Measurements from ENCODE around the gene MAP7. TPM values are rescaled to one million over a fixed set of nuclear protein-coding genes. Genes with fewer than 3 reads are reported as not detected.

MAP7 gene
- total and polyA plus RNA-seq, 2 donors (not counting 3 experiments of a cell fraction or from before 2014, with no cell fraction given), result 0.07 to 0.42 TPM

- no TSS peak for BruUV-seq (replicated peaks)
- Histone ChIP-seq H3K9me3 (replicated peaks; ENCODE audit: control insufficient read depth, insufficient read depth, low read length) (no peaks in the 10 kb centered on the region), H2AFZ (ENCODE audit: low read depth, low read length) (no peak overlapping the region), H3K27me3 (ENCODE audit: control insufficient read depth in 2 of 2, insufficient read depth in 2 of 2, low read length in 2 of 2) (peaks cover 8 to 11% of the 10 kb centered on the region in 2 experiments), H3K9me1 (replicated peaks; ENCODE audit: control insufficient read depth, extremely low read depth, insufficient read depth, low read length) (no peaks in the 10 kb centered on the region), H3K36me3 (ENCODE audit: control insufficient read depth in 2 of 2, extremely low read depth in 1 of 2, insufficient read depth in 2 of 2, low read length in 2 of 2) (no peaks in the 10 kb centered on the region), H3K4me1 (ENCODE audit: control insufficient read depth, extremely low read depth, insufficient read depth, low read length) (no peaks in the 10 kb centered on the region), H3K79me2 (ENCODE audit: control insufficient read depth, insufficient read depth, low read length) (no peaks in the 10 kb centered on the region), H3K27ac (ENCODE audit: insufficient read depth, low read depth, low read length) (no peak overlapping the region), H3K4me3 (replicated peaks in 1 of 3; ENCODE audit: insufficient read depth in 1 of 3, low read depth in 1 of 3, low read length in 3 of 3) (no peak overlapping the region), H4K20me1 (replicated peaks; ENCODE audit: control insufficient read depth, extremely low read depth, insufficient read depth, low read length) (no peaks in the 10 kb centered on the region), H3K4me2 (ENCODE audit: insufficient read depth, low read length) (no peak overlapping the region), H3K9ac (replicated peaks; ENCODE audit: extremely low read depth, insufficient read depth, low read length) (no peak overlapping the region)
- POLR2A ChIA-PET, result no interaction called here
- DNase-seq (ENCODE audit: low read depth, low spot score) (no peak), FAIRE-seq (no peak)
- dilution Hi-C loops (cut with MboI; ENCODE audit: extremely low pct_ligation_motif_present, low sequenced_read_pairs) (no loop called here), intact Hi-C loops (cut with micrococcal nuclease) (no loop called here)
- CTCF ChIA-PET, result no interaction called here
- TF ChIP-seq GATA2 (IDR thresholded peaks at IDR 0.05; ENCODE audit: insufficient read depth, insufficient read length, low read depth, low read length) (no peak), FOS (IDR thresholded peaks at IDR 0.05; ENCODE audit: borderline replicate concordance, insufficient read depth, low read length) (no peak), EZH2 (IDR thresholded peaks at IDR 0.05; ENCODE audit: borderline replicate concordance, low read depth, low read length, severe bottlenecking) (no peak), JUN (IDR thresholded peaks at IDR 0.05; ENCODE audit: borderline replicate concordance, insufficient read depth, insufficient read length, low read depth) (no peak), POLR2AphosphoS5 (IDR thresholded peaks at IDR 0.05; ENCODE audit: insufficient read depth, low read depth, low read length) (no peak), MYC (IDR thresholded peaks at IDR 0.05; ENCODE audit: low read depth, low read length) (no peak), POLR2A (IDR thresholded peaks at IDR 0.05; ENCODE audit: low read depth, low read length) (no peak)
- TF ChIP-seq, protein P1, sequence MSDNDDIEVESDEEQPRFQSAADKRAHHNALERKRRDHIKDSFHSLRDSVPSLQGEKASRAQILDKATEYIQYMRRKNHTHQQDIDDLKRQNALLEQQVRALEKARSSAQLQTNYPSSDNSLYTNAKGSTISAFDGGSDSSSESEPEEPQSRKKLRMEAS (IDR thresholded peaks at IDR 0.05; ENCODE audit: insufficient read depth, insufficient read length), result no peak
- TF ChIP-seq, protein P2, sequence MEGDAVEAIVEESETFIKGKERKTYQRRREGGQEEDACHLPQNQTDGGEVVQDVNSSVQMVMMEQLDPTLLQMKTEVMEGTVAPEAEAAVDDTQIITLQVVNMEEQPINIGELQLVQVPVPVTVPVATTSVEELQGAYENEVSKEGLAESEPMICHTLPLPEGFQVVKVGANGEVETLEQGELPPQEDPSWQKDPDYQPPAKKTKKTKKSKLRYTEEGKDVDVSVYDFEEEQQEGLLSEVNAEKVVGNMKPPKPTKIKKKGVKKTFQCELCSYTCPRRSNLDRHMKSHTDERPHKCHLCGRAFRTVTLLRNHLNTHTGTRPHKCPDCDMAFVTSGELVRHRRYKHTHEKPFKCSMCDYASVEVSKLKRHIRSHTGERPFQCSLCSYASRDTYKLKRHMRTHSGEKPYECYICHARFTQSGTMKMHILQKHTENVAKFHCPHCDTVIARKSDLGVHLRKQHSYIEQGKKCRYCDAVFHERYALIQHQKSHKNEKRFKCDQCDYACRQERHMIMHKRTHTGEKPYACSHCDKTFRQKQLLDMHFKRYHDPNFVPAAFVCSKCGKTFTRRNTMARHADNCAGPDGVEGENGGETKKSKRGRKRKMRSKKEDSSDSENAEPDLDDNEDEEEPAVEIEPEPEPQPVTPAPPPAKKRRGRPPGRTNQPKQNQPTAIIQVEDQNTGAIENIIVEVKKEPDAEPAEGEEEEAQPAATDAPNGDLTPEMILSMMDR (IDR thresholded peaks at IDR 0.05; ENCODE audit: extremely low read depth in 1 of 2, insufficient read depth in 1 of 2, low read depth in 1 of 2, low read length in 2 of 2), result no peak
Measured at GRCh38 chr6:136523196-136523595, 27.0 kb downstream of the MAP7 start.
